ENCODE data around the gene CLEC2A.

CLEC2A gene

DNA sequence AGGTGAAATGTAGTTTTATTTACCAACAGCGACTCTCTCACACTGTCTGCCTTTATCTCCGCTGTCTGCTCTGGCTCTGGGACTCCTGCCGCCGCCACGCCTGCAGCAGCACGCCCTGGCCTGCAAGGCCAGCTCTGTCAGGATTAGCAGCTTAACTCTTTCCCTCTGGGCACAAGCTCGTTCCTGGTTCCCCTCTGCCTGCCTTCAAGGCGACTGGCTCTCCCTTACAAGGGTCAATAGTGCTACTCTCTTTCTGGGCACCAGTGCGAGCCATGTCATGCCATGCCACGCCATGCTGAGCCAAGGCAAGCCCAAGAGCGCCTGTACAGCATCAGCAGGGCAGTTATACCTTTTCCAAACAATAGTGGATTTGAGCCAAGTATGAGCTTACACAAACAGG is 59.4 kb downstream of the CLEC2A start:
- TF ChIP-seq, protein P1, sequence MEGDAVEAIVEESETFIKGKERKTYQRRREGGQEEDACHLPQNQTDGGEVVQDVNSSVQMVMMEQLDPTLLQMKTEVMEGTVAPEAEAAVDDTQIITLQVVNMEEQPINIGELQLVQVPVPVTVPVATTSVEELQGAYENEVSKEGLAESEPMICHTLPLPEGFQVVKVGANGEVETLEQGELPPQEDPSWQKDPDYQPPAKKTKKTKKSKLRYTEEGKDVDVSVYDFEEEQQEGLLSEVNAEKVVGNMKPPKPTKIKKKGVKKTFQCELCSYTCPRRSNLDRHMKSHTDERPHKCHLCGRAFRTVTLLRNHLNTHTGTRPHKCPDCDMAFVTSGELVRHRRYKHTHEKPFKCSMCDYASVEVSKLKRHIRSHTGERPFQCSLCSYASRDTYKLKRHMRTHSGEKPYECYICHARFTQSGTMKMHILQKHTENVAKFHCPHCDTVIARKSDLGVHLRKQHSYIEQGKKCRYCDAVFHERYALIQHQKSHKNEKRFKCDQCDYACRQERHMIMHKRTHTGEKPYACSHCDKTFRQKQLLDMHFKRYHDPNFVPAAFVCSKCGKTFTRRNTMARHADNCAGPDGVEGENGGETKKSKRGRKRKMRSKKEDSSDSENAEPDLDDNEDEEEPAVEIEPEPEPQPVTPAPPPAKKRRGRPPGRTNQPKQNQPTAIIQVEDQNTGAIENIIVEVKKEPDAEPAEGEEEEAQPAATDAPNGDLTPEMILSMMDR (IDR thresholded peaks at IDR 0.05; ENCODE audit: low read depth, low read length, missing control alignments), result no peak

DNA sequence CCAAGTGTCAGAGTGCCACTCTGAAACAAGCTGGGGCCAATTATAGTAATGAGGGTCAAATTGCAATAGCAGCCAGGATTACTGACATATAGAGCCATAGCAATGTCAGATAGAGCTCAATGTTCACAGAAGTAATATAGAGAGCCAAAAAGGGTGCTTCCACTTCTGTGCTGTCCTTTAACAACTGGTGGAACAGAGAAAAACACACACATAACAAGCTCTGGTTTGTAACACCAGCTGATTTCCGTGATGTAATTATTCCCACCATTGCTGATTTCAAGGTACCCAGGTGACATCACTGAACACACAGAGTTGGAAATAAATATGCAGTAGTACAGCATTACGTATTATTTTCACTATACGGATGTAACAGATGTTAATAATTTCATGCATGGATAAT is 60.0 kb downstream of the CLEC2A start:
- in situ Hi-C loops (cut with HindIII; ENCODE audit: low pct_ligation_motif_present, low sequenced_read_pairs), result no loop called here

More for the DNA sequence above, 59.4 kb downstream of the CLEC2A start:
- Histone ChIP-seq H3K27ac (no peak overlapping the region), H3K27me3 (replicated peaks) (no peaks in the 10 kb centered on the region), H3K36me3 (replicated peaks) (no peaks in the 10 kb centered on the region), H3K4me3 (ENCODE audit: low read depth, low read length) (no peak overlapping the region)
- DNase-seq, result no peak
- in situ Hi-C loops (cut with HindIII; ENCODE audit: low pct_ligation_motif_present, low sequenced_read_pairs), result no loop called here

DNA sequence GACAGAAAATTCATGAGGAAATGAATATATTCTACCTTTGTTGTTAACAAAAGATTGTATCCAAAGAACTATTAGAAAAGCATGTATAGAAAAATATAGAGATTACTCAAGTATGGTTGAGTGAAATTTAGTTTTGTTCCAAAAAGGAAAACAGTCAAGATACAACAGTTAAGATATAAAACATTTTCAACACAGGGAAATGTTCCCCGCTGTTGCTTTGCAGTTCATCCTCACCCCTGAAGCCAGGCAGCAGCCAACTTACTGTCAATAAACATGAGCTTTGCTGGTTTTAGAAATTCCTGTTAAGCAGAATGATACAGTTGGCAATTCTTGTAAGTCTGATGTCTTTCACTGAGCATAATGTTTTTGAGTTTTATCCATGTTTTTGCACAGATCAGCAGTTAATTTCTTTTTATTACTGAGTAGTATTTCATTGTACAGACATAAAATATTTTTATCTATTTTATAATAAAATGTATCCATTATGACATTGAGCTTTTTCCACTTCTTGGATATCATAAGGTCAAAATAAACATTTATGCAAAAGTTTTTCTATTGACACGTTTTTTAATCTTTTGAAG is 61.8 kb downstream of the CLEC2A start:
- TF ChIP-seq, protein P1 (IDR thresholded peaks at IDR 0.05; ENCODE audit: low read depth, low read length, missing control alignments), result no peak
- Histone ChIP-seq H3K27ac (no peak overlapping the region), H3K27me3 (replicated peaks) (no peaks in the 10 kb centered on the region), H3K4me3 (ENCODE audit: low read depth, low read length) (peak overlapping the region; percentile 47), H3K36me3 (replicated peaks) (no peaks in the 10 kb centered on the region)
- DNase-seq, result no peak
- in situ Hi-C loops (cut with HindIII; ENCODE audit: low pct_ligation_motif_present, low sequenced_read_pairs), result no loop called here

More for the DNA sequence above, 60.0 kb downstream of the CLEC2A start:
- Histone ChIP-seq H3K27me3 (replicated peaks) (no peaks in the 10 kb centered on the region), H3K36me3 (replicated peaks) (no peaks in the 10 kb centered on the region), H3K27ac (no peak overlapping the region), H3K4me3 (ENCODE audit: low read depth, low read length) (no peak overlapping the region)
- no peak for DNase-seq
- TF ChIP-seq, protein P1 (IDR thresholded peaks at IDR 0.05; ENCODE audit: low read depth, low read length, missing control alignments), result no peak

- Histone ChIP-seq H3K27me3 (replicated peaks) (no peaks in the 10 kb centered on the region), H3K36me3 (replicated peaks) (no peaks in the 10 kb centered on the region), H3K4me3 (ENCODE audit: low read depth, low read length) (peak within 1 kb of the TSS; percentile 47), H3K27ac (peak within 1 kb of the TSS; percentile 55)
- TF ChIP-seq, protein P1 (IDR thresholded peaks at IDR 0.05; ENCODE audit: low read depth, low read length, missing control alignments), result no peak
- DNase-seq, result peak; percentile 47
- in situ Hi-C loops (cut with HindIII; ENCODE audit: low pct_ligation_motif_present, low sequenced_read_pairs), result no loop called here
These were observed 62.6 kb downstream of the CLEC2A start, which contains the start of gene CLEC2B for GRCh38 chr12:9869307-9870161. CLEC2B (minus strand) TSS chr12:9869354.

DNA sequence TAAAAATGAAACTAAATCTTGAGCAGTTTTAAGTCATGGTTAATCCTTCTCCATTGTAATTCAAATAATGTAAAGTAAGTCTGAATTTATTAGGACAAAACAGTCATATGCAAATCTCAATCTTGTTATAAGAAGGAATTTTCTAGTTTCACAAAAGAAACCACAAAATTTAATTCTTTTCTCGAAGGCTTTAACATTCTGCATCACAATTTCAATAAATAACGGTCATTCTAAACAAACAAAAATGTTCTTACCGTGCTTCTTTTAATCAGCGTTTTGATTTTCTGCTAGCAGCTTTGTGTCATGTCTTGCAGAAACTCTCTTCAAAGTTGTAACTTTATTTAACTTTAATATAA is 63.2 kb downstream of the CLEC2A start:
- in situ Hi-C loops (cut with HindIII; ENCODE audit: low pct_ligation_motif_present, low sequenced_read_pairs), result no loop called here
- H3K27me3 ChIP-seq (replicated peaks), result no peaks in the 10 kb centered on the region
- peak overlapping the region; percentile 47 for H3K4me3 ChIP-seq (ENCODE audit: low read depth, low read length)
- no peak for DNase-seq
- no peaks in the 10 kb centered on the region for H3K36me3 ChIP-seq (replicated peaks)
- TF ChIP-seq, protein P1 (IDR thresholded peaks at IDR 0.05; ENCODE audit: low read depth, low read length, missing control alignments), result no peak
- H3K27ac ChIP-seq, result peak overlapping the region; percentile 55

Measured in brain microvascular endothelial cell (primary cell).